IMR-90 (cell line): Measurements from ENCODE around the gene DCC.

Source experiments
- ELK1 ChIP-seq: fragments of 150-350 bp; IDR thresholded peaks from 2 replicates; pipeline ENCODE4 v1.6.1; 2016; ENCODE audit warnings: low read depth, mild to moderate bottlenecking, low read length, moderate library complexity, borderline replicate concordance
- TF ChIP-seq, protein P1 (sequence below): conservative IDR thresholded peaks from 2 replicates; pipeline ENCODE4 v1.5.1; 2012; ENCODE audit warnings: mild to moderate bottlenecking, low read depth, low read length, improper control_type of control experiment

DNA sequence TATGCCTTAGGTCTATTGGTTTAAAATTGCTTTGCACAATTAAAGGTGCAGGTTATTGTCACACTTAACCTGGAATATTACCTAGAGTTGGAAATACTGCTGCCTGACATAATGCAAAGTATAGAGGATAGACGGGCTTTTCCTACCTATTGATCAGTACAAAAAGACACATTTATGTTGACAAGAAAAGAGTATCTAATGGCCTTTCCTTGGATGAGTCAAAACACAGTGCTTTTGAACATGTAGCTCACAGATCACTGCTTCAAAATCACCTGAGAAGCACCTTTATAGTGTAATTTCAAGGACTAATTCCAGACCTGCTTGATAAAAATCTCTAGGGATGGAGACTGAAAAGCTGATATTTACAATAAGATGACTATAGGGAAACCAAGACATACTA lies 262.8 kb downstream of the DCC start:
- TF ChIP-seq, protein P1, sequence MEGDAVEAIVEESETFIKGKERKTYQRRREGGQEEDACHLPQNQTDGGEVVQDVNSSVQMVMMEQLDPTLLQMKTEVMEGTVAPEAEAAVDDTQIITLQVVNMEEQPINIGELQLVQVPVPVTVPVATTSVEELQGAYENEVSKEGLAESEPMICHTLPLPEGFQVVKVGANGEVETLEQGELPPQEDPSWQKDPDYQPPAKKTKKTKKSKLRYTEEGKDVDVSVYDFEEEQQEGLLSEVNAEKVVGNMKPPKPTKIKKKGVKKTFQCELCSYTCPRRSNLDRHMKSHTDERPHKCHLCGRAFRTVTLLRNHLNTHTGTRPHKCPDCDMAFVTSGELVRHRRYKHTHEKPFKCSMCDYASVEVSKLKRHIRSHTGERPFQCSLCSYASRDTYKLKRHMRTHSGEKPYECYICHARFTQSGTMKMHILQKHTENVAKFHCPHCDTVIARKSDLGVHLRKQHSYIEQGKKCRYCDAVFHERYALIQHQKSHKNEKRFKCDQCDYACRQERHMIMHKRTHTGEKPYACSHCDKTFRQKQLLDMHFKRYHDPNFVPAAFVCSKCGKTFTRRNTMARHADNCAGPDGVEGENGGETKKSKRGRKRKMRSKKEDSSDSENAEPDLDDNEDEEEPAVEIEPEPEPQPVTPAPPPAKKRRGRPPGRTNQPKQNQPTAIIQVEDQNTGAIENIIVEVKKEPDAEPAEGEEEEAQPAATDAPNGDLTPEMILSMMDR: no peak
- no peak for TF ChIP-seq ELK1
